ENCODE data around the gene HS1BP3.

The HS1BP3 gene

DNA sequence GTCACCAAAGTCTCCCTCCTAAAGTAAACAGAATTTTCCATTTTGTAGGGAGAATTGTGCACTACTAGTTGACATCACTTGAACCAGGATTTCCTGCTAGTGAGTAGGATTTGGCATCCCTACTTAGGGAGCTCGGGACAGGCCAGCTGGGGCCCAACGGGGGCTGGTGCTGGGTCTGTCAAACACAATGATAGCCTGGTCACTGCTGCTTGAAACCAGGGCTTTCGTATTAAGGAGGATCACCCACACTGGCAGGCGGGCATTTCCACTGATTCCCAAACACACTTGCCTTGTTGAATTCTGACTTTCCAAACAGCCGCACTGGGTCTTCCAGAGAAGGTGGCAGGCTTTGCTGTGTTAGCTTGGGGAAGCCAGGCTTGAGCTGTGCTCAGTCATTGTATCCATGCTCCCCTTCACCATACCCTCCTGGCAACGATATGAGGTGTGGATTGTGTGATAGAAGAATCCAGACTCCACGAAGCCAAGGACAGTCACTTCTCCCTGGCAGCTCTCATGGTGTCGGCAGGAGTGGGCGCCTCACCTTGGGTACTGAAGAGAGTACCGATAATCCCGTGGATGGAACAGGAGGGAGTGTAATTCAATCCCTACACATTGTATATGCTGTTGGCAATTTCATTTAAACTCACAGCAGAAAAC lies 23.5 kb upstream of the HS1BP3 start:
- Histone ChIP-seq H3K4me2 (ENCODE audit: insufficient read depth, low read length) (no peak overlapping the region), H3K27ac (ENCODE audit: low read length) (no peak overlapping the region), H3K9me3 (ENCODE audit: insufficient read depth, low read length, severe bottlenecking) (no peaks in the 10 kb centered on the region), H3K4me3 (ENCODE audit: low read depth in 1 of 2, low read length in 2 of 2) (no peak overlapping the region), H4K20me1 (ENCODE audit: insufficient read depth, low read length) (no peaks in the 10 kb centered on the region), H3K27me3 (ENCODE audit: insufficient read depth, low read length, poor library complexity) (no peaks in the 10 kb centered on the region), H2AFZ (ENCODE audit: low read depth, low read length) (no peak overlapping the region), H3K36me3 (ENCODE audit: insufficient read depth, low read length) (no peaks in the 10 kb centered on the region), H3K9ac (ENCODE audit: low read depth, low read length) (no peak overlapping the region), H3K79me2 (ENCODE audit: insufficient read depth, low read length) (no peaks in the 10 kb centered on the region), H3K4me1 (ENCODE audit: insufficient read depth, low read length) (no peaks in the 10 kb centered on the region)
- no peak for DNase-seq
- TF ChIP-seq, protein P1, sequence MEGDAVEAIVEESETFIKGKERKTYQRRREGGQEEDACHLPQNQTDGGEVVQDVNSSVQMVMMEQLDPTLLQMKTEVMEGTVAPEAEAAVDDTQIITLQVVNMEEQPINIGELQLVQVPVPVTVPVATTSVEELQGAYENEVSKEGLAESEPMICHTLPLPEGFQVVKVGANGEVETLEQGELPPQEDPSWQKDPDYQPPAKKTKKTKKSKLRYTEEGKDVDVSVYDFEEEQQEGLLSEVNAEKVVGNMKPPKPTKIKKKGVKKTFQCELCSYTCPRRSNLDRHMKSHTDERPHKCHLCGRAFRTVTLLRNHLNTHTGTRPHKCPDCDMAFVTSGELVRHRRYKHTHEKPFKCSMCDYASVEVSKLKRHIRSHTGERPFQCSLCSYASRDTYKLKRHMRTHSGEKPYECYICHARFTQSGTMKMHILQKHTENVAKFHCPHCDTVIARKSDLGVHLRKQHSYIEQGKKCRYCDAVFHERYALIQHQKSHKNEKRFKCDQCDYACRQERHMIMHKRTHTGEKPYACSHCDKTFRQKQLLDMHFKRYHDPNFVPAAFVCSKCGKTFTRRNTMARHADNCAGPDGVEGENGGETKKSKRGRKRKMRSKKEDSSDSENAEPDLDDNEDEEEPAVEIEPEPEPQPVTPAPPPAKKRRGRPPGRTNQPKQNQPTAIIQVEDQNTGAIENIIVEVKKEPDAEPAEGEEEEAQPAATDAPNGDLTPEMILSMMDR (IDR thresholded peaks at IDR 0.05; ENCODE audit: borderline replicate concordance, extremely low read depth, low read length, poor library complexity, severe bottlenecking) = no peak
- no peak for TF ChIP-seq EZH2 (IDR thresholded peaks at IDR 0.05; ENCODE audit: borderline replicate concordance, low read depth, low read length, severe bottlenecking)
- ATAC-seq (ENCODE audit: insufficient read depth, low read depth) = no peak

DNA sequence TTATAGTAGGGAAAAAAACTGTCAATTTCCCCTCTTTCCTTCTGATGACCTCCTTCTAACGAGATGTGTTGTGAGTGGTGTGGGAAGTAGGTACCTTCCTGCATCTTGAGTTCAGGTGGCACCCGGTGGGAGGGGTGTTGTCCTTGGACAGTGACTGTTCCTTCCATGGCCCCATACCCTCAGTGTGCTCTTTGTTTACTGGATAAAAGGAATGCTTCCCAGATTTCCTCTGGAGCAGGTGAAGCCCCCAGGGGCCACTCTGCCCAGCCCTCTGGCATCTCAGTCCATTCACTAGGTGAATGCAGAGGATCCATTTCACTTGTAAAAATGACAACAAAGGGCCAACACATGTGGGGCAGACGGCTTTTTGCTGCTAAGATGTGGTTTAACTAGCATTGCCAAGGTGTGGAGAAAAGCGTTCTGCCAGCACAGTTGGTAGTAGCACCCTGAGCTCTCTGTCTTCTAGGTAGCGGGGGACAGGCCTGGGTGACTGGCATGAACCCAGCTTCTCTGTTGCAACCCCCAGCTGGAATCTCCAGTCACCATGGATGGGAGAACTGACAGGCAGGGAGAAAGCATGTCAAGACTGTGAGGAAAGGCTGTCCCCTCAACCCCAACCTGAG lies 22.9 kb upstream of the HS1BP3 start:
- TF ChIP-seq, protein P1 (IDR thresholded peaks at IDR 0.05; ENCODE audit: borderline replicate concordance, extremely low read depth, low read length, poor library complexity, severe bottlenecking) = no peak
- TF ChIP-seq EZH2 (IDR thresholded peaks at IDR 0.05; ENCODE audit: borderline replicate concordance, low read depth, low read length, severe bottlenecking) = no peak

DNA sequence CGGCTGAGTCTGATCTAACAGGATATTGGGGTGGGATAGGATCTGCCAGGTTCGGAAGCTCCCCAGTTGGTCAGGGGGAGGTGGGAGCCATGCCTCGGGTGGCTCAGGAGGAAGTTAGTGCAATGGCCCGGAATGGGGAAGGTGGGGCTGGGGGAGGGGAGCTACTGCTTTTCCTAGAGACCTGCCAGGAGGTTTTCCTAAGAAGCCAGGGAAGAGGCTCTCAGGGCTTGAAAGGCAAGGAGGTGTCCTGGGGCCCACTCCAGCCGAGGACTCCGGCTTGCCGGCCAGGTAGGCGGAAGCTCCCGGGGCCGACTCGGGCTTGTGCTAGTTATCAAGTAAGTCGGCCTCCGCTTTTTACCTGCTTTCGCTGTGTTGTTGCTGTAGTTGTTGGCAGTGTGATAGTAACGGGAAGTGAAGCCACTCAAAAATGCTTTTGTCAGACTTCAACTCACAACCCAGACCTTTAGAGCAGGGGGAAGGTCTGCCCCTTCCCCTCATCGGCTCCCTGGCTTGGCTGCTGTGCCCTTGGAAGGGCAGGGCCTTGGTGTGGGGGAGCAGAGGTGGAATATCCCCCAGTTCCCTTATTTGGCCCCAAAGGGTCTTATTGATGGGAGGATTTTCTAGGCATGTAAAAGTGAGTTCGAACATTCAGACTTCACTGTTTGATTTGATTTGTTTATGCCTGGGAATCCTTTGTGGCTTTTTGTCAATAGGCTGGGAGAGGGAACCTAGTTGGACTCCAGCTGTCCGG lies 21.5 kb upstream of the HS1BP3 start:
- DNase-seq (no peak), ATAC-seq (ENCODE audit: insufficient read depth, low read depth) (no peak)
- H3K4me1 ChIP-seq (ENCODE audit: insufficient read depth, low read length) = no peaks in the 10 kb centered on the region
- no peaks in the 10 kb centered on the region for H4K20me1 ChIP-seq (ENCODE audit: insufficient read depth, low read length)
- no peak overlapping the region for H3K9ac ChIP-seq (ENCODE audit: low read depth, low read length)
- no peaks in the 10 kb centered on the region for H3K9me3 ChIP-seq (ENCODE audit: insufficient read depth, low read length, severe bottlenecking)
- H3K4me2 ChIP-seq (ENCODE audit: insufficient read depth, low read length) = no peak overlapping the region
- H2AFZ ChIP-seq (ENCODE audit: low read depth, low read length) = no peak overlapping the region
- no peaks in the 10 kb centered on the region for H3K79me2 ChIP-seq (ENCODE audit: insufficient read depth, low read length)
- TF ChIP-seq, protein P1 (IDR thresholded peaks at IDR 0.05; ENCODE audit: borderline replicate concordance, extremely low read depth, low read length, poor library complexity, severe bottlenecking) = no peak
- no peak for TF ChIP-seq EZH2 (IDR thresholded peaks at IDR 0.05; ENCODE audit: borderline replicate concordance, low read depth, low read length, severe bottlenecking)
- H3K27ac ChIP-seq (ENCODE audit: low read length) = no peak overlapping the region
- H3K4me3 ChIP-seq (ENCODE audit: low read depth in 1 of 2, low read length in 2 of 2) = no peak overlapping the region
- no peaks in the 10 kb centered on the region for H3K36me3 ChIP-seq (ENCODE audit: insufficient read depth, low read length)
- H3K27me3 ChIP-seq (ENCODE audit: insufficient read depth, low read length, poor library complexity) = no peaks in the 10 kb centered on the region

More for the DNA sequence above, 22.9 kb upstream of the HS1BP3 start:
- Histone ChIP-seq H4K20me1 (ENCODE audit: insufficient read depth, low read length) (no peaks in the 10 kb centered on the region), H3K79me2 (ENCODE audit: insufficient read depth, low read length) (no peaks in the 10 kb centered on the region), H3K27ac (ENCODE audit: low read length) (no peak overlapping the region), H3K4me1 (ENCODE audit: insufficient read depth, low read length) (no peaks in the 10 kb centered on the region), H3K4me2 (ENCODE audit: insufficient read depth, low read length) (no peak overlapping the region), H3K36me3 (ENCODE audit: insufficient read depth, low read length) (no peaks in the 10 kb centered on the region), H3K4me3 (ENCODE audit: low read depth in 1 of 2, low read length in 2 of 2) (no peak overlapping the region), H3K9me3 (ENCODE audit: insufficient read depth, low read length, severe bottlenecking) (no peaks in the 10 kb centered on the region), H2AFZ (ENCODE audit: low read depth, low read length) (no peak overlapping the region), H3K27me3 (ENCODE audit: insufficient read depth, low read length, poor library complexity) (no peaks in the 10 kb centered on the region), H3K9ac (ENCODE audit: low read depth, low read length) (no peak overlapping the region)
- DNase-seq (no peak), ATAC-seq (ENCODE audit: insufficient read depth, low read depth) (no peak)

Measured in DND-41 (cell line).